Left renal pelvis (tissue), 4 donors: ENCODE measurements around the gene ZDHHC24. TPM values are rescaled to one million over a fixed set of nuclear protein-coding genes. Genes with fewer than 3 reads are reported as not detected.

Experiments used
- DNase-seq, 4 donors: peaks; one replicate each; pipeline ENCODE4 v3.0.0-alpha.2; 2013; ENCODE audit warnings: low read depth in 4 of 4, low spot score in 3 of 4
- polyA plus RNA-seq, 4 donors: library from polyadenylated mRNA; unstranded; fragments of 120-200 nt; gene quantifications; one replicate each; pipeline ENCODE4 v1.2.1, GENCODE V29; 2013; ENCODE audit not compliant: insufficient read length in 4 of 4

ZDHHC24 gene
- polyA plus RNA-seq, 4 donors, result 5.9 to 9.8 (median 7.5) TPM

- DNase-seq, result no peak
Measured at GRCh38 chr11:66505276-66505816, 40.5 kb downstream of the ZDHHC24 start.

GRCh38 chr11:66498506-66498905, 47.3 kb downstream of the ZDHHC24 start:
- DNase-seq, result no peak

GRCh38 chr11:66497206-66497605, 48.6 kb downstream of the ZDHHC24 start:
- DNase-seq, result no peak

GRCh38 chr11:66495401-66495854, 50.4 kb downstream of the ZDHHC24 start:
- DNase-seq, result no peak

GRCh38 chr11:66494935-66495334, 50.9 kb downstream of the ZDHHC24 start:
- DNase-seq, result no peak

GRCh38 chr11:66494458-66494857, 51.4 kb downstream of the ZDHHC24 start:
- no peak for DNase-seq

- DNase-seq, result no peak
Measured at GRCh38 chr11:66493130-66493529, 52.7 kb downstream of the ZDHHC24 start.

GRCh38 chr11:66492161-66492865, 53.5 kb downstream of the ZDHHC24 start:
- no peak for DNase-seq

- DNase-seq, result no peak
Measured at GRCh38 chr11:66491315-66491935, 54.4 kb downstream of the ZDHHC24 start.

GRCh38 chr11:66489636-66490035, 56.2 kb downstream of the ZDHHC24 start:
- DNase-seq, result no peak

- no peak for DNase-seq
Measured at GRCh38 chr11:66488957-66489356, 56.9 kb downstream of the ZDHHC24 start.

- DNase-seq, result no peak
Measured at GRCh38 chr11:66484806-66485380, 61.0 kb downstream of the ZDHHC24 start.

- DNase-seq, result peak; percentile 82 to 88 (median 86)
Measured at GRCh38 chr11:66480117-66480938, 65.5 kb downstream of the ZDHHC24 start, which contains the start of gene DPP3. DPP3 (plus strand) TSS chr11:66480434; CDS start chr11:66482201, 1,767 bp downstream.

- no peak for DNase-seq
Measured at GRCh38 chr11:66479394-66480116, 66.3 kb downstream of the ZDHHC24 start.

GRCh38 chr11:66478729-66479393, 67.0 kb downstream of the ZDHHC24 start:
- DNase-seq, result no peak

GRCh38 chr11:66477263-66478201, 68.3 kb downstream of the ZDHHC24 start:
- DNase-seq, result no peak

- DNase-seq, result no peak
Measured at GRCh38 chr11:66476841-66477251, 69.0 kb downstream of the ZDHHC24 start.

- DNase-seq, result no peak
Measured at GRCh38 chr11:66476173-66476840, 69.5 kb downstream of the ZDHHC24 start.
